AG09319 (cell line): Measurements from ENCODE around the gene TBX6.
"Not testable (repeated sequence)": the region's sequence is repeated elsewhere in the genome, so short reads cannot be mapped to it uniquely, and the experiment has no call there.

Experiments used
- DNase-seq: peaks from one replicate; pipeline ENCODE4 v3.0.0-alpha.2; 2010; ENCODE audit warnings: low read depth; ENCODE audit errors: extremely low read depth
- CTCF ChIP-seq: IDR thresholded peaks from 2 replicates; pipeline ENCODE4 v1.5.1; 2011; ENCODE audit warnings: low read depth, mild to moderate bottlenecking, inconsistent platforms, low read length, moderate library complexity

The TBX6 gene

GRCh38 chr16:30127993-30128392, 36.3 kb upstream of the TBX6 start:
- no peak for TF ChIP-seq CTCF
- no peak for DNase-seq

- not testable (repeated sequence) for DNase-seq
Measured at GRCh38 chr16:30125690-30126089, 34.0 kb upstream of the TBX6 start.

GRCh38 chr16:30124985-30125379, 33.3 kb upstream of the TBX6 start:
- no peak for TF ChIP-seq CTCF
- DNase-seq, result no peak

- DNase-seq, result no peak
- no peak for TF ChIP-seq CTCF
Measured at GRCh38 chr16:30122604-30123160, 31.0 kb upstream of the TBX6 start.

GRCh38 chr16:30121741-30122571, 30.2 kb upstream of the TBX6 start:
- TF ChIP-seq CTCF, result no peak
- DNase-seq, result no peak

- DNase-seq, result no peak
- TF ChIP-seq CTCF, result no peak
Measured at GRCh38 chr16:30120340-30121105, 28.8 kb upstream of the TBX6 start.

- no peak for TF ChIP-seq CTCF
- no peak for DNase-seq
Measured at GRCh38 chr16:30119428-30119827, 27.7 kb upstream of the TBX6 start.
